Hematopoietic multipotent progenitor cell (in vitro differentiated cells): ENCODE data around the gene GRIA3. TPM values are rescaled to one million over a fixed set of nuclear protein-coding genes. Genes with fewer than 3 reads are reported as not detected.

Source experiments
- DNase-seq, 3 donors: peaks; one replicate each; pipeline ENCODE4 v3.0.0-alpha.2; 2011 to 2015; ENCODE audit warnings: low read depth in 2 of 3, low spot score in 2 of 3
- total RNA-seq: library from RNA; depleted of rRNA; stranded (reverse); fragments of >200 nt; gene quantifications from one replicate; pipeline ENCODE4 v1.2.3, GENCODE V29; 2012

The GRIA3 gene
- total RNA-seq, 1 donor = not detected

- no peak for DNase-seq
Measured at GRCh38 chrX:123190096-123190495, 6.0 kb downstream of the GRIA3 start.

GRCh38 chrX:123193101-123193500, 9.0 kb downstream of the GRIA3 start:
- peak in 1 of 3 donors; percentile 70 for DNase-seq

DNA sequence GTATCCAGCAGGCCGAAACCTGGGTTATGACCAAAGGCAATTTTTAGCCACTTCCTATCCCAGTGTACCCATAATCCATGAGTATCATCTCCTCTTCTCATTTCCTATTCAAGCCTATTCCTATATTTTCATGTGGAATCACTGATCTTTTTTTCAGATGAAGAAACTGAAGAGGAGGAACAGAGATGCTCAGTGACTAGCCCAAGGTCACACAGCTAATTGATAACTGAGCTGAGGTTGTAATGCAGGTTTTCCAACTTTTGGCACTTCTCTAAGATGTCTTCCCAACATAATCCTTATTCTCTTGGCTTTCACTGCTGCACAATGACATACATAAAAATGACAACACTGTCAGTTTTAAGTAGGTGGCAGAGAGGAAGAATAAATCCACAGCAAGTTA, 15.3 kb downstream of the GRIA3 start:
- DNase-seq = no peak

DNA sequence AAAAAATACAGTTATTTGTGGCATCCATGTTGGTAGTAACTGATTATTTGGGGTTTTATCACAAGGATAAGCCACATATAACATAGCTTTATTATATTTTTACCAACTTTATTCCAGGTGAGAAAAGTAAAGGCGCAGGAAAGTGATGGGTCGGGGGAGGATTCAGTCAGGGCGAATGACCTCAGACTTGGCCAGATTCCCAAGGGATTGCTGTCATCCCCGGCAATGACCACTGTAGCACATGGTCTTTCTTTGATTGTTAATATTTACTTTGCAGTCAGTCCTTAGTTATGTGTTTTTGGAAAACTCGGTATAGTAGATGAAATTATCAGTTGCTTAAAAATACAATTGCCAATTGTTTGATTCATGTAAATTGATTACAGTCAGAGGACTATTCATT, 17.6 kb downstream of the GRIA3 start:
- DNase-seq = no peak

GRCh38 chrX:123202523-123202922, 18.4 kb downstream of the GRIA3 start:
- no peak for DNase-seq

GRCh38 chrX:123203772-123204171, 19.7 kb downstream of the GRIA3 start:
- no peak for DNase-seq

DNA sequence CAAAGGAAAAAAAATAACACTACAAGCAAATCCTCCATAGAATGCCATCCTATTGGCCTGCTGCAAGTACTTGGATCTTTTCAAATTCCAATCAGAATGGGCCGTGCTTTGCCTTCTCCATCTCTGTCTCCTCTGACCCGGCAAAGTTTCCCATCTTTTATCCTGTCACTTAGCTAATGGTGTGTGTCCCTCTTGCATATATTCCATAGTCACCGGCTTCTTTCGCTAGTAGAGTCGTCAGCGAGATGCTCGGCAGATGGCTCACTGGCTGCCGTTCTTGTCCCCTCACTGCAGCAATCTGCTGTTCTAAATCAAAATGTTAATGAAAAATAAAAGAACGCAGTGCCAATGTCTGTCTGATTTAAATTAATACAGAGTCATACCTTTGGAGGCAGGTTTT, 22.1 kb downstream of the GRIA3 start:
- no peak for DNase-seq

DNA sequence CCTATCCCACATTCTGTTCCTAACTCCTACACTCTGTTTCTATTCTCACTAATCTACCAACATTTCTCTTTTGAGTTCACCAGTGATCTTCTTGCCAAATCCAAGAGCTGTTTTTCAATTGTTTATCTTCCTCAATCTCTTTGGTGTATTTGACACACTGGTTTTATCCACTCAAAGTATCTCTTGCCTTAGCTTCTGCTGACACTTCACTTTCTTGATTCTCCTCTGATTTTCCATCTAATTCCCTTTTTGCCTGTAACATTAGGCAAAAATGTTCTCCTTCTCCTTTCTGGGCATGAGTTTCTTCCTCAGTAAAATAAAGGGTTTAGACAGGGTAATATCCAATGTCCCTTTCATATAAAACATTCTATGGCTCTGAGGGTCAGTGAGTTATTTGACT, 26.2 kb downstream of the GRIA3 start:
- no peak for DNase-seq

- no peak for DNase-seq
Measured at GRCh38 chrX:123215397-123216089, 31.5 kb downstream of the GRIA3 start.

- DNase-seq = no peak
Measured at GRCh38 chrX:123217077-123217476, 33.0 kb downstream of the GRIA3 start.

DNA sequence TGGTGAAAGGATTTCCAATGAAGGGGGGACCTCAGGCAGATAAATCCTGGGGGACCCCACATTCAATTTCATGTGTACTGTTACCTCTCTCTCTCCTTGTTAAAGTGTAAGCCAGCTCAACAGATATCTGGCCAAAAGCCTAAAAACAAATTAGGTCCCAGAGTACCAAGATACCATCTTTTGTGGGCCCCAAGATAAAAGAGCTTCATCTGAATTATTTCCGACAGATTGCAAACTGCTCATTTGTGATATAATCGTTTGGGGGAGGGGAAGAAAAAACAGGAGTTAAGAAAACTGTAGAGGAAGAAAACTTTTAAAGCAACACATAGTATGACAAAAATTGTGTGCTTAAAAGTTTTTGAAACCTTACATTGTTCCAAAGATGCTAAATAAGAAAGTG, 33.6 kb downstream of the GRIA3 start:
- peak in 1 of 3 donors; percentile 1 for DNase-seq

- DNase-seq = no peak
Measured at GRCh38 chrX:123219916-123220315, 35.8 kb downstream of the GRIA3 start.

- no peak for DNase-seq
Measured at GRCh38 chrX:123222920-123223319, 38.8 kb downstream of the GRIA3 start.

DNA sequence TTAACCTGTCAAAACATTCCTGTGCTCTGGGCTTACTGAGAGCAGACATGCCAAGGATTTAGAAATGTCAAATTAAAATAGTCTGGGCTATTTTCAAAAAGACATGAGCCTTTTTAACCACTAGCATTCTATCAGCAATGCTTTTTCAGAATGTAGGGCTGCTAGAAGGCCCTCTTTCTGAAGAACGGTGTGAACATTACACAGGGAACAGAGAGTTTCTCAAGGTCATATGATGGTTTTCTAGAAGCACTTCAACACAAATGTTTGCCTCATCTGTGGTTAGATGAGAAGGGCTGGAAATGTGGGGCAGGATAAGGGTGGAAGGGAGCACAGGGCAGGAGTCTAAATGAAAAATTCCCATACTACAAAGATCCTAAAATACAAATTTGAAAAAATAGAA, 39.3 kb downstream of the GRIA3 start:
- DNase-seq = no peak

- DNase-seq = no peak
Measured at GRCh38 chrX:123223859-123224258, 39.8 kb downstream of the GRIA3 start.

- DNase-seq = no peak
Measured at GRCh38 chrX:123230798-123231197, 46.7 kb downstream of the GRIA3 start.

DNA sequence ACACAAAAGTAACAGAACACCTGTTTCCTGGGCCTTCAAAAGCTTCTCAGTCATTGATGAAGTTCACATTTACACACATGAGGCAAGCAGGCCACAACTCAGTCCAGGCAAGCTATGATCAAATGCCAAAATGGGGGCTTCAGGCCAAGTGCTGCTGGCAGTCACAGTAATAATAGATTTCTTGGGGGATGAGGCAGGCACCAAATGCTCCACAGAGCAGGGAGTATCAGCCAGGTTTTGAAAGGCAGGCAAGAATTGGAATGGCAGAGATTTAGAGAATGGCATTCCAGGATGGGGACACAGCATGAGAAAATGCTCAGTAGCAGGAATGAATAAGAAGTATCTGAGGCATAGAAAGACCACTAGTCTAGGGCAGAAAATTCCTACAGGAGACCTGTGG, 52.8 kb downstream of the GRIA3 start:
- no peak for DNase-seq

- DNase-seq = no peak
Measured at GRCh38 chrX:123237271-123237670, 53.2 kb downstream of the GRIA3 start.

DNA sequence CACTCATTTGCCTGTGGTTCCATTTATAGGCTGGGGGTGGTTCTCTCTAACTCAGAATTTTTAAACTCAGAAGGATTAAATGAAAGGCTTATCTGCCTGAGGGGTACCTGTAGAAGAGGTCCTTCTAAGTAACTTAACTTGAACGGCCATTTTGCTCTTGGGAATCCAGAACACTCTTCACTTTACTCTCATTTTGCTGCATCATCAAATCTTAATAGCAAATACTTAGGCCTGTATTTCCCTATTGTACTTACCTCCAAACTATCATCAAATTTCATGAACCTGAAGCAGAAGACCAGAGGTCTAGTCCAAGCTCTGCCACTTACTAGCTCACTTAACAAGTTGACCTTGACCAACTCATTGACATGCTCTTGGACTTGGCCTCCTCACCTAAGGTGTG, 70.4 kb downstream of the GRIA3 start:
- DNase-seq = no peak

DNA sequence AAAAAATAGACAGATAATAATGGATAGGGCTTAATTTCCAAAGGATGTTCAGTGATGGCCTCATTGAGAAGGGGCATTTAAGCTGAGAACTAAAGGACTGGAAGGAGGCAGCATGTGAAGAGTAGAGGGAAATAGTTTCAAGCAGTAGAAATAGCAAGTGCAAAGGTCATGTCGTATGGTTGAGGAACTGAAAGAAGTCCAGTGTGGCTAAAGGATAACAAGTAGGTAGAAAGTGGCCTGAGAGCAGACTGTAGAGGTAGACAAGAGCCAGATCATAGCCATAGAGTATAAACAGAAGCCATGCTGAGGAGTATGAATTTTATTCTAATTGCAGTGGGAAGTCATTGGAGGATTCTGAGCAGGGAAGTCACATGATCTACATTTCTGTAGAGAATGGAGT, 72.3 kb downstream of the GRIA3 start:
- DNase-seq = no peak

- no peak for DNase-seq
Measured at GRCh38 chrX:123260920-123261418, 76.9 kb downstream of the GRIA3 start.

GRCh38 chrX:123263270-123263669, 79.2 kb downstream of the GRIA3 start:
- no peak for DNase-seq

GRCh38 chrX:123263747-123264146, 79.7 kb downstream of the GRIA3 start:
- DNase-seq = no peak
